Adrenal gland (tissue), 5 donors: ENCODE data around the gene OR10A3.

Experiments
- POLR2A ChIP-seq, 2 donors: fragments of 450-650 bp; IDR thresholded peaks; one replicate each; pipeline ENCODE4 v1.6.1; 2017; ENCODE audit warnings: antibody characterized with exemption in 2 of 2, mild to moderate bottlenecking in 2 of 2, moderate library complexity in 1 of 2
- TF ChIP-seq, protein P1 (sequence below), 6 experiments: fragments of 450-650 bp in 4 of 6; fragments of 200-600 bp in 2 of 6; sonication (generic) in 1 of 6; IDR thresholded peaks; 1 replicate in 5 of 6; 2 replicates in 1 of 6; pipeline versions ENCODE4 v1.5.1 to v1.8.0; 2016 to 2021; ENCODE audit warnings: antibody characterized with exemption in 6 of 6, mild to moderate bottlenecking in 2 of 6, moderate library complexity in 1 of 6
- donor health status: DM: no; HTN: no; CAD: no.

- TF ChIP-seq, protein P1, sequence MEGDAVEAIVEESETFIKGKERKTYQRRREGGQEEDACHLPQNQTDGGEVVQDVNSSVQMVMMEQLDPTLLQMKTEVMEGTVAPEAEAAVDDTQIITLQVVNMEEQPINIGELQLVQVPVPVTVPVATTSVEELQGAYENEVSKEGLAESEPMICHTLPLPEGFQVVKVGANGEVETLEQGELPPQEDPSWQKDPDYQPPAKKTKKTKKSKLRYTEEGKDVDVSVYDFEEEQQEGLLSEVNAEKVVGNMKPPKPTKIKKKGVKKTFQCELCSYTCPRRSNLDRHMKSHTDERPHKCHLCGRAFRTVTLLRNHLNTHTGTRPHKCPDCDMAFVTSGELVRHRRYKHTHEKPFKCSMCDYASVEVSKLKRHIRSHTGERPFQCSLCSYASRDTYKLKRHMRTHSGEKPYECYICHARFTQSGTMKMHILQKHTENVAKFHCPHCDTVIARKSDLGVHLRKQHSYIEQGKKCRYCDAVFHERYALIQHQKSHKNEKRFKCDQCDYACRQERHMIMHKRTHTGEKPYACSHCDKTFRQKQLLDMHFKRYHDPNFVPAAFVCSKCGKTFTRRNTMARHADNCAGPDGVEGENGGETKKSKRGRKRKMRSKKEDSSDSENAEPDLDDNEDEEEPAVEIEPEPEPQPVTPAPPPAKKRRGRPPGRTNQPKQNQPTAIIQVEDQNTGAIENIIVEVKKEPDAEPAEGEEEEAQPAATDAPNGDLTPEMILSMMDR (IDR thresholded peaks at IDR 0.05), result no peak
- no peak for TF ChIP-seq POLR2A (IDR thresholded peaks at IDR 0.05)
Measured at GRCh38 chr11:7981619-7982157, 40.2 kb upstream of the OR10A3 start.
